ENCODE measurements around the gene SPATS1. TPM values are rescaled to one million over a fixed set of nuclear protein-coding genes. Genes with fewer than 3 reads are reported as not detected.

SPATS1 gene
- total and polyA plus RNA-seq, 2 experiments from 2014 or later, result not detected

- H3K27me3 ChIP-seq, result peaks cover 35% of the 10 kb centered on the region
- no peak for DNase-seq (ENCODE audit: low read depth in 1 of 2, low spot score in 1 of 2)
- peak overlapping the region; percentile 73 for H3K4me3 ChIP-seq
- H3K36me3 ChIP-seq, result peaks cover 2% of the 10 kb centered on the region
- no peak overlapping the region for H3K27ac ChIP-seq
- TF ChIP-seq, protein P1, sequence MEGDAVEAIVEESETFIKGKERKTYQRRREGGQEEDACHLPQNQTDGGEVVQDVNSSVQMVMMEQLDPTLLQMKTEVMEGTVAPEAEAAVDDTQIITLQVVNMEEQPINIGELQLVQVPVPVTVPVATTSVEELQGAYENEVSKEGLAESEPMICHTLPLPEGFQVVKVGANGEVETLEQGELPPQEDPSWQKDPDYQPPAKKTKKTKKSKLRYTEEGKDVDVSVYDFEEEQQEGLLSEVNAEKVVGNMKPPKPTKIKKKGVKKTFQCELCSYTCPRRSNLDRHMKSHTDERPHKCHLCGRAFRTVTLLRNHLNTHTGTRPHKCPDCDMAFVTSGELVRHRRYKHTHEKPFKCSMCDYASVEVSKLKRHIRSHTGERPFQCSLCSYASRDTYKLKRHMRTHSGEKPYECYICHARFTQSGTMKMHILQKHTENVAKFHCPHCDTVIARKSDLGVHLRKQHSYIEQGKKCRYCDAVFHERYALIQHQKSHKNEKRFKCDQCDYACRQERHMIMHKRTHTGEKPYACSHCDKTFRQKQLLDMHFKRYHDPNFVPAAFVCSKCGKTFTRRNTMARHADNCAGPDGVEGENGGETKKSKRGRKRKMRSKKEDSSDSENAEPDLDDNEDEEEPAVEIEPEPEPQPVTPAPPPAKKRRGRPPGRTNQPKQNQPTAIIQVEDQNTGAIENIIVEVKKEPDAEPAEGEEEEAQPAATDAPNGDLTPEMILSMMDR (IDR thresholded peaks at IDR 0.05; ENCODE audit: low read depth, low read length), result no peak
- no peaks in the 10 kb centered on the region for H3K9me3 ChIP-seq (ENCODE audit: low read depth)
- H3K4me1 ChIP-seq (ENCODE audit: low read depth), result no peaks in the 10 kb centered on the region
These were observed 44.2 kb upstream of the SPATS1 start for GRCh38 chr6:44298055-44298803.

GRCh38 chr6:44298864-44299263 lies 43.6 kb upstream of the SPATS1 start:
- no peak for DNase-seq (ENCODE audit: low read depth in 1 of 2, low spot score in 1 of 2)
- TF ChIP-seq, protein P1 (IDR thresholded peaks at IDR 0.05; ENCODE audit: low read depth, low read length), result no peak
- H3K4me3 ChIP-seq, result no peak overlapping the region
- H3K27me3 ChIP-seq, result peaks cover 35% of the 10 kb centered on the region
- H3K36me3 ChIP-seq, result peaks cover 2% of the 10 kb centered on the region
- H3K4me1 ChIP-seq (ENCODE audit: low read depth), result no peaks in the 10 kb centered on the region
- no peaks in the 10 kb centered on the region for H3K9me3 ChIP-seq (ENCODE audit: low read depth)
- H3K27ac ChIP-seq, result no peak overlapping the region

DNA sequence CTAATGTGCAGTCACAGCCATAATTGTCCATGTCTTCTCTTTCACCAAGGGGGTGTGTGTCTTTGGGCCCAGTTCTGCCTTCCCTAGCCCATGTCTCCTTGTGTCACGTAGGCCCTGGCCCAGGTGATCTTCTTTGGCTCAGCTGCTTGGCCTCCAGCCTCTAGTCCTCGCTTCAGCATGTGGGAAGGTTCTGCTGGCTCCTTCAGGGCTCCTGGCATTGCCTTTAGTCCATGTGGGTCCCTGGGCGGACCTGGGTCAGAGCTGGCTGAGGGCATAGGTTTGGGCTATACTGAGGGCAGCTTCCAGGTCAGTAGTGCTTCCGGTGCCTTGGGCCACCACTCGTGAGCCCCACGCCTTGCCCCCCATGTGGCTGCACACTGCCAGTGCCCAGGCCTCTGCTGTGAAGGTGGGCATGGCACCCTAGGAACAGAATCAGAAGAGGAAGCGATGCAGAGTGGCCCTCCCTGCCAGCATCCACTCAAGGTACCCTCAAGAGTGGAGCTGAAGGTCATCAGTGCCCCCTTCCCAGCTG lies 42.1 kb upstream of the SPATS1 start:
- peaks cover 28% of the 10 kb centered on the region for H3K27me3 ChIP-seq
- no peak overlapping the region for H3K4me3 ChIP-seq
- H3K36me3 ChIP-seq, result peaks cover 2% of the 10 kb centered on the region
- DNase-seq (ENCODE audit: low read depth in 1 of 2, low spot score in 1 of 2), result no peak
- TF ChIP-seq, protein P1 (IDR thresholded peaks at IDR 0.05; ENCODE audit: low read depth, low read length), result no peak
- H3K9me3 ChIP-seq (ENCODE audit: low read depth), result no peaks in the 10 kb centered on the region
- no peak overlapping the region for H3K27ac ChIP-seq
- no peaks in the 10 kb centered on the region for H3K4me1 ChIP-seq (ENCODE audit: low read depth)

- no peaks in the 10 kb centered on the region for H3K4me1 ChIP-seq (ENCODE audit: low read depth)
- peaks cover 21% of the 10 kb centered on the region for H3K27me3 ChIP-seq
- no peak overlapping the region for H3K4me3 ChIP-seq
- H3K9me3 ChIP-seq (ENCODE audit: low read depth), result no peaks in the 10 kb centered on the region
- H3K36me3 ChIP-seq, result peaks cover 2% of the 10 kb centered on the region
- DNase-seq (ENCODE audit: low read depth in 1 of 2, low spot score in 1 of 2), result no peak
- TF ChIP-seq, protein P1 (IDR thresholded peaks at IDR 0.05; ENCODE audit: low read depth, low read length), result no peak
- H3K27ac ChIP-seq, result no peak overlapping the region
These were observed 41.3 kb upstream of the SPATS1 start for GRCh38 chr6:44301106-44301505.

DNA sequence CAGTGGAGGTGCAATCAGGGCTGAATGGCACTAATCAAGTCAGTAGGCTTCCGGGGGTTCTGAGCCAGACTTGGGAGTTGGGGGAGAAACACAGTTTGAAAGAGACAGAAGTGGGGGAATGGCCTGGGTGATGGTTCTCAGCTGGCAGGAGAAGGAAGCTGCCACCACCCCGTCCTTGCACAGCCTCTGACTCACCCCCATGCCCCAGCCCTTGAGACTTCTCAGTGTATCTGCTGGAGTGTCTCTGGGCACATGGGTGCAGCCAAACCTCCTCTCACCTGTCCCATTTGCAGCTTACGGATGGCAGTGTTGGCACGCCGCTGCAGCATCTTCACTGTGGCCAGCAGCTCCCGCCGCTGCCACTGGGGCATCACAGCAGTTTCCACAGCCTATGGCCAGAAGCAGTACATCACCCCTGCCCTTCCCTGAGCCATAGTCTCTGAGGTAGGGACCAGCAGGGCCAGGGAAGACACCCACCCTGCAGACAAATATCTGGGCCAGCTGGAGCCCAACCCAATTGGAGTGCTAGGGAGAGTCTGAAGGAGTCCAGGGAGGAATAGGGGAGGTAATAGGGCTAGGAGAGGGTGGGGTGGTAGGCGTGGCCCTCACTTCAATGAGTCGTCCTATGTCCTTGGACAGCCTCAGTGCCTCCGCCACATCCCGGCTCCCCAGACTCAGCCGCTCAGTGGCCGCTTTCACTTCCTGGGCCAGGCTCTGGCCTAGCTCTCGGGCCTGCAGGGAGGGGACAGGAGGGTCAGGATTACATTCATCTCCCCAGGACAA lies 40.5 kb upstream of the SPATS1 start:
- Histone ChIP-seq H3K27ac (no peak overlapping the region), H3K27me3 (peaks cover 12% of the 10 kb centered on the region), H3K4me3 (no peak overlapping the region), H3K9me3 (ENCODE audit: low read depth) (no peaks in the 10 kb centered on the region), H3K36me3 (peaks cover 2% of the 10 kb centered on the region), H3K4me1 (ENCODE audit: low read depth) (no peaks in the 10 kb centered on the region)
- TF ChIP-seq, protein P1 (IDR thresholded peaks at IDR 0.05; ENCODE audit: low read depth, low read length), result no peak
- no peak for DNase-seq (ENCODE audit: low read depth in 1 of 2, low spot score in 1 of 2)

Data from cardiac muscle cell (in vitro differentiated cells and primary cell).